Adrenal gland (tissue), 12 donors: ENCODE data around the gene ANXA6. TPM values are rescaled to one million over a fixed set of nuclear protein-coding genes. Genes with fewer than 3 reads are reported as not detected.
"Not testable (repeated sequence)": the region's sequence is repeated elsewhere in the genome, so short reads cannot be mapped to it uniquely, and the experiment has no call there.

Experiments used
- DNase-seq, 7 donors: peaks; one replicate each; pipeline ENCODE4 v3.0.0-alpha.2; 2019 to 2020
- H3K27ac ChIP-seq, 5 donors: fragments of 200-600 bp; sonication (generic) in 4 of 5; 1 replicate in 3 of 5; 2 replicates in 2 of 5; pipeline versions ENCODE4 v1.5.1 to v1.8.0; 2016 to 2020; ENCODE audit warnings: mild to moderate bottlenecking in 1 of 5
- H3K27me3 ChIP-seq: fragments of 200-600 bp; 2 replicates; pipeline ENCODE4 v1.8.0; 2021
- H3K36me3 ChIP-seq, 2 donors: fragments of 200-600 bp; replicated peaks in 1 of 2; 1 replicate in 1 of 2; 2 replicates in 1 of 2; pipeline versions ENCODE4 v1.5.1 to v1.8.0; 2018 to 2022
- H3K4me1 ChIP-seq, 2 donors: fragments of 200-600 bp; replicated peaks in 1 of 2; 1 replicate in 1 of 2; 2 replicates in 1 of 2; pipeline versions ENCODE4 v1.5.1 to v1.8.0; 2018 to 2021
- H3K4me3 ChIP-seq, 4 donors: fragments of 200-600 bp; sonication (generic) in 3 of 4; one replicate each; pipeline ENCODE4 v1.5.1; 2016 to 2018
- H3K9me3 ChIP-seq, 3 donors: fragments of 200-600 bp; sonication (generic) in 1 of 3; replicated peaks in 1 of 3; 1 replicate in 2 of 3; 2 replicates in 1 of 3; pipeline versions ENCODE4 v1.5.1 to v1.8.0; 2016 to 2021
- CTCF ChIP-seq, 6 experiments: fragments of 450-650 bp in 4 of 6; fragments of 200-600 bp in 2 of 6; sonication (generic) in 1 of 6; IDR thresholded peaks; 1 replicate in 5 of 6; 2 replicates in 1 of 6; pipeline versions ENCODE4 v1.5.1 to v1.8.0; 2016 to 2021; ENCODE audit warnings: antibody characterized with exemption in 6 of 6, mild to moderate bottlenecking in 2 of 6, moderate library complexity in 1 of 6
- POLR2A ChIP-seq, 2 donors: fragments of 450-650 bp; IDR thresholded peaks; one replicate each; pipeline ENCODE4 v1.6.1; 2017; ENCODE audit warnings: antibody characterized with exemption in 2 of 2, mild to moderate bottlenecking in 2 of 2, moderate library complexity in 1 of 2
- WGBS, 4 donors: extraction: QIAGEN DNeasy Blood & Tissue Kit in 2 of 4; methylation state at CpG; one replicate each; pipeline versions ENCODE4 v1.1.5 to v1.1.7; 2013 to 2017; 5-methylcytosine and 5-hydroxymethylcytosine counted together
- intact Hi-C, 2 donors: fragments of 100-400 bp; cut with DNase I; formaldehyde crosslinking; loops; one replicate each; pipeline versions ENCODE4 v1.14.1 to v1.15.0; 2022 to 2023
- polyA plus RNA-seq, 3 donors: library from polyadenylated mRNA; stranded (reverse); fragments of 200-250 nt in 2 of 3; fragments of 350-450 nt in 1 of 3; fragmentation: Illumina TruSeq in 1 of 3; extraction: RNeasy Lipid Tissue Mini Kit (QIAGEN cat#74804) in 1 of 3; gene quantifications; one replicate each; pipeline ENCODE4 v1.2.3, GENCODE V29; 2013 to 2014
- total RNA-seq, 9 donors: library from RNA; depleted of rRNA in 4 of 9; stranded (reverse); fragments of >200 nt in 4 of 9; fragments of 120-200 nt in 1 of 9; fragmentation: NEBNext Ultra II Directional in 1 of 9; extraction: Animal tissue kit (Norgen Biotek cat#: 25700) in 1 of 9; gene quantifications; one replicate each; pipeline versions ENCODE4 v1.1.0 to v1.2.4, GENCODE V29; 2013 to 2023
- donor health status: healthy with polysubstance abuse.
- donor health status: Bipolar disorder and iron deficiency.
- donor health status: DM: yes; HTN: yes; CAD: no.
- donor health status: DM: no; HTN: no; CAD: no.
- donor health status: DM: no; HTN: no; CAD: no.
- donor health status: DM: yes; HTN: yes; CAD: no.

The ANXA6 gene
- total and polyA plus RNA-seq, 12 donors = 115 to 382 (median 212) TPM

DNA sequence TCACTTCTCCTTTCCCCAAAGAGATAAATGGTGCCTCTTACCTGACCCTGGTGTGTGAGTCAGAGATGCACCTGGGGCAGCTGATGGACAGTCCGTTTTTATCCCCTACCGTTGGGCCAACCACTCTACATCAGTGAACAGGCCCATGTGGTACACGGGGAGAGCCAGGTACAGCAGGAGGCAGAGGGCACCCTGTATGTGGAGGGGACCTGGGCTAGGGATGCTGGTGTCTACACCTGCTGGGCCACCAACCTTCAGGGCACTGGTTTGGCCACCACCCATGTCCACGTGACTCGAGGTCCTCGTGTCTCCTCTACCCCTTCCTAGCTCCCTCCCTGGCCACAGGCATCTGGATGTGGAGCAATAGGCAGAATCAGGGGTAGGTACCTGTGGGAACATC lies 22.7 kb upstream of the ANXA6 start:
- intact Hi-C loops = no loop called here
- Histone ChIP-seq H3K4me1 (peaks cover 0 to 8% of the 10 kb centered on the region in 2 donors), H3K36me3 (peaks cover 0 to 18% of the 10 kb centered on the region in 2 donors), H3K4me3 (no peak overlapping the region), H3K27me3 (no peaks in the 10 kb centered on the region), H3K9me3 (no peaks in the 10 kb centered on the region), H3K27ac (no peak overlapping the region)
- TF ChIP-seq CTCF (IDR thresholded peaks at IDR 0.05) (no peak), POLR2A (IDR thresholded peaks at IDR 0.05) (no peak)
- DNase-seq = peak in 1 of 7 donors; percentile 15
- 65 to 91% (median 86%) methylated on average over 6 of the region's 6 CpGs for WGBS, 4 donors

DNA sequence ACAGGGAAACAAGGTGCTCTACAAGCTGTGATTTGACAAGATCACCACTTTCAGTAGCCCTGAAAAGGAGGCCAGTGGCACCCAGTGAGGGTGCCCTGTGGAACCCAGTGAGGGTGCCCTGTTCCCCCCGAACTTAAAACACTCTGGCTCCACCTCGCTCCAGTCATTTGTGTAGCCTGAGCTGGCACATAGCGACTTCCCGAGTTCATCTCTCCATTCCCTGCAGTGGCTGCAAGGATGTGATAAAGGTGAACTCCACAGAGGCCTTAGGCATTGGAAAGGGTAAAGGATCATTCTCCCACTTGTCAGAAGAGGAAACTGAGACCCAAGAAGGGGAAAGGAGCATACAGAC lies 21.9 kb upstream of the ANXA6 start:
- 95 to 100% (median 97%) methylated on average over 3 to 4 of the region's 4 CpGs for WGBS, 4 donors
- Histone ChIP-seq H3K4me1 (peaks cover 0 to 8% of the 10 kb centered on the region in 2 donors), H3K4me3 (no peak overlapping the region), H3K27ac (no peak overlapping the region), H3K27me3 (no peaks in the 10 kb centered on the region), H3K9me3 (no peaks in the 10 kb centered on the region), H3K36me3 (peaks cover 0 to 13% of the 10 kb centered on the region in 2 donors)
- DNase-seq = peak in 2 of 7 donors; percentile 10 to 24
- TF ChIP-seq CTCF (IDR thresholded peaks at IDR 0.05) = no peak
- no peak for TF ChIP-seq POLR2A (IDR thresholded peaks at IDR 0.05)
- intact Hi-C loops = loop anchor here (5.0 to 10.0 kb wide), 2 partner anchors 55 to 63 kb away; no protein-coding TSS in a partner anchor

DNA sequence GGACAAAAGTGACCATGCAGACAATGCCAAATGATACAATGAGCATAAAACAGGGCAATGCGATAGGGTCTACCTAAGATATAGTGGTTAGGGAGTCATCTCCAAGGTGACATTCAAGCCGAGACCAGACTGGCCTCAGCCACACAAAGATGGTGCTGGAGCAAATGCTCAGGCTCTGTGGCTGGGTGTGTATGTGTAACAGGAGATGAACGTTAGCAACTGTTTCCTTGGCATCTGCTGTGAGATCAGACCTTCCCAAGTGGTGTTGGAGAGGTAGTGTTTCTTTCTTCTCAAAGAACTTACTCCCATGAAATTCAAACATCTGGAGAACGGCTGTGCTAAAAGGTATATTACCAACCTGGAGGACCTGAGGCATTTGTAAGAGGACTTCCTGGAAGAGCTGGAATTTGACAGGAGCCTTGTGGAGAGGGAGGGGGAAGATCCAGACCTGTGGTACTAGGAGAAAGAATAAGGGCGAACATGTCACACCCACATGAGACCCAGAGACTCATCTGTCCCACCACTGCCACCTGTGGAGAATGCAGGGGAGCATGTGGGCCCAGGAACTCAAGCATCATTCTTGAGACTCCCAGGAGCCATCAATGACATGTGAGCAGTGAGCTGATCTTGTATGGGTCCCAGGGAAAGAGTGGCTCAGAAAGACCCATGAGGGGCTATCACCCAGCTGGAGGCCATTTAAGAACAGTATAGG lies 21.4 kb upstream of the ANXA6 start:
- no peak overlapping the region for H3K27ac ChIP-seq
- H3K4me1 ChIP-seq = peaks cover 0 to 8% of the 10 kb centered on the region in 2 donors
- H3K27me3 ChIP-seq = no peaks in the 10 kb centered on the region
- DNase-seq = peak in 2 of 7 donors; percentile 8 to 35
- H3K36me3 ChIP-seq = peaks cover 0 to 11% of the 10 kb centered on the region in 2 donors
- H3K9me3 ChIP-seq = no peaks in the 10 kb centered on the region
- 84 to 97% (median 87%) methylated on average over 5 of the region's 5 CpGs for WGBS, 4 donors
- no peak for TF ChIP-seq POLR2A (IDR thresholded peaks at IDR 0.05)
- TF ChIP-seq CTCF (IDR thresholded peaks at IDR 0.05) = no peak
- H3K4me3 ChIP-seq = no peak overlapping the region
- intact Hi-C loops = loop anchor here (5.0 to 10.0 kb wide), 2 partner anchors 56 to 63 kb away; no protein-coding TSS in a partner anchor

DNA sequence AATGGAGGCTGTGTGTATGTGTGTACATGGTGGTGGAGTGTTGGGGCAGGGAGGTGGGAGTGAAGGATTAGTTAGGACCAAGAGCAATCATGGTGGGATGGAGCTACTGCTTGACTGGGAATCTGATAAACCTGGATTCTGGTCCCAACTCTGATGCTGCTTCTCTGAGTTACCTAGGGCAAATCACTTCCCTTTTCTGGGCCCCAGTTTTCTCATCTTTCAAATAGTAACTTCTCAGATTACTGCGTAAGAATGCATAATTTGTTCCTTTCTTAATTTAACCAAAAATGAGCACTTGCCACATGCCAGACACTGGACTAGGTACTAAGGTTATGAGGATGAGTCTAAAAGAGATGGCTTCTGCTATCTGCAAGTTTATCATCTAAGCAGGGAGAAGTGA lies 20.8 kb upstream of the ANXA6 start:
- WGBS, 4 donors = 76 to 100% (median 100%) methylated on average over 1 of the region's 1 CpG
- no peaks in the 10 kb centered on the region for H3K27me3 ChIP-seq
- intact Hi-C loops = loop anchor here (5.0 to 10.0 kb wide), 2 partner anchors 56 to 64 kb away; no protein-coding TSS in a partner anchor
- TF ChIP-seq POLR2A (IDR thresholded peaks at IDR 0.05) (no peak), CTCF (IDR thresholded peaks at IDR 0.05) (no peak)
- no peak overlapping the region for H3K4me3 ChIP-seq
- H3K36me3 ChIP-seq = peaks cover 0 to 6% of the 10 kb centered on the region in 2 donors
- peak in 1 of 7 donors; percentile 24 for DNase-seq
- peaks cover 0 to 8% of the 10 kb centered on the region in 2 donors for H3K4me1 ChIP-seq
- no peaks in the 10 kb centered on the region for H3K9me3 ChIP-seq
- H3K27ac ChIP-seq = no peak overlapping the region

- H3K36me3 ChIP-seq, H3K27ac ChIP-seq, H3K4me3 ChIP-seq, H3K9me3 ChIP-seq, H3K4me1 ChIP-seq, H3K27me3 ChIP-seq: not testable (repeated sequence)
- WGBS, 4 donors = 72 to 94% (median 93%) methylated on average over 5 of the region's 5 CpGs
- intact Hi-C loops = loop anchor here (5.0 to 10.0 kb wide), 2 partner anchors 59 to 66 kb away; no protein-coding TSS in a partner anchor
- peak in 1 of 7 donors; percentile 29 for DNase-seq
These were observed 18.7 kb upstream of the ANXA6 start for GRCh38 chr5:151176268-151176667.
